Kidney (tissue), 14 donors: ENCODE data around the gene PDXP. TPM values are rescaled to one million over a fixed set of nuclear protein-coding genes. Genes with fewer than 3 reads are reported as not detected.

ENCODE experiments used
- DNase-seq, 5 donors: peaks; one replicate each; pipeline ENCODE4 v3.0.0-alpha.2; 2013 to 2020
- FAIRE-seq: peaks from 2 replicates; lab custom pipeline; 2012; peaks lifted over from hg19 to GRCh38; lab: Jason Lieb, UNC
- H3K27ac ChIP-seq, 2 donors: one replicate each; pipeline ENCODE4 v1.7.0; 2013; ENCODE audit warnings: low read depth in 2 of 2, low read length in 2 of 2, inconsistent platforms in 1 of 2
- H3K27me3 ChIP-seq: one replicate; pipeline ENCODE4 v1.7.1; 2013; ENCODE audit warnings: low read length, inconsistent platforms; ENCODE audit not compliant: control insufficient read depth, insufficient read depth
- H3K36me3 ChIP-seq, 3 donors: one replicate each; pipeline versions ENCODE4 v1.7.0 to v1.7.1; 2013; ENCODE audit warnings: low read length in 3 of 3, control low read depth in 1 of 3, inconsistent platforms in 1 of 3; ENCODE audit not compliant: insufficient read depth in 3 of 3, control insufficient read depth in 2 of 3
- H3K4me1 ChIP-seq, 3 donors: one replicate each; pipeline versions ENCODE4 v1.7.0 to v1.7.1; 2013; ENCODE audit warnings: low read length in 3 of 3, inconsistent platforms in 1 of 3, low read depth in 1 of 3; ENCODE audit not compliant: control insufficient read depth in 2 of 3, insufficient read depth in 2 of 3
- H3K4me3 ChIP-seq, 3 donors: one replicate each; pipeline versions ENCODE4 v1.7.0 to v1.8.1; 2013; ENCODE audit warnings: low read length in 3 of 3, control low read depth in 1 of 3, inconsistent platforms in 1 of 3
- H3K9ac ChIP-seq, 3 donors: one replicate each; pipeline versions ENCODE4 v1.7.0 to v1.7.1; 2013; ENCODE audit warnings: low read length in 3 of 3, control low read depth in 1 of 3, inconsistent platforms in 1 of 3
- H3K9me3 ChIP-seq, 3 donors: one replicate each; pipeline versions ENCODE4 v1.7.0 to v1.7.1; 2013; ENCODE audit warnings: low read length in 3 of 3, control low read depth in 1 of 3, inconsistent platforms in 1 of 3; ENCODE audit not compliant: control insufficient read depth in 2 of 3, insufficient read depth in 1 of 3
- CTCF ChIP-seq: IDR thresholded peaks from 3 replicates; pipeline ENCODE4 v1.5.1; 2012; ENCODE audit warnings: mild to moderate bottlenecking, moderate library complexity, borderline replicate concordance; ENCODE audit not compliant: insufficient read depth; ENCODE audit errors: extremely low read depth
- intact Hi-C: fragments of 100-400 bp; cut with DNase I; formaldehyde crosslinking; loops from one replicate; pipeline ENCODE4 v1.11.1; 2022
- polyA plus RNA-seq: library from polyadenylated mRNA; stranded (reverse); fragments of 350-450 nt; fragmentation: Illumina TruSeq; extraction: RNeasy Lipid Tissue Mini Kit (QIAGEN cat#74804); gene quantifications from one replicate; pipeline ENCODE4 v1.2.3, GENCODE V29; 2014; ENCODE audit warnings: low read depth, low replicate concordance; ENCODE audit not compliant: insufficient read depth
- total RNA-seq: library from RNA; stranded (reverse); fragmentation: NEBNext Ultra II Directional; extraction: Animal tissue kit (Norgen Biotek cat#: 25700); gene quantifications from one replicate; pipeline ENCODE4 v1.2.1, GENCODE V29; 2021
- donor health status: control.
- donor health status: control.
- donor health status: control.
- donor health status: control.
- donor health status: control.
- donor health status: DM: yes; HTN: yes; CAD: no.
- donor health status: Normal renal cell carcinoma (clear cell type).

PDXP gene
- total and polyA plus RNA-seq, 2 donors from 2014 or later, result 6.3 to 29.6 TPM

DNA sequence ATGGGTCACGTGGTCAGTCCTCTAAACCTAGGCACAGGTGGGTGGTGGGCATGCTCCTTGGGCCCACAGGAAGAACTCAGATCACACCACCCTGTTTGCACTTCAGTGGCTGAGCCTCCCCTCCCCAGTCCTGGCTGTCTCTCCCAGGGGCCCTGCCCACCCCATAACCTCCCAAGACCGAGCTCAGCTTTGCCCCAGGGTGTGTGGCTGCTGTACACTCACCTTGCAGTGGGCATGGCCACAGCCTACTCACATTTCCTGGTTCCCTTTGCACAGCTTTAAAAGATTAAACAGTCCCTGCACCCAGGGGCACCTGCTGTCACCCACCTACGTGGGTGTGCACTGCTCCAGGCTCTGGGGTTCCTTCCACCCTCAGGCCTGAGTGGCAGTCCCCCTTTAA, 52.2 kb downstream of the PDXP start:
- no peaks in the 10 kb centered on the region for H3K4me1 ChIP-seq
- H3K4me3 ChIP-seq, result no peak overlapping the region
- intact Hi-C loops, result no loop called here
- H3K9me3 ChIP-seq, result no peaks in the 10 kb centered on the region
- no peak overlapping the region for H3K9ac ChIP-seq
- H3K27me3 ChIP-seq, result no peaks in the 10 kb centered on the region
- H3K36me3 ChIP-seq, result no peaks in the 10 kb centered on the region
- DNase-seq, result no peak
- no peak for FAIRE-seq
- TF ChIP-seq CTCF, result no peak
- no peak overlapping the region for H3K27ac ChIP-seq

DNA sequence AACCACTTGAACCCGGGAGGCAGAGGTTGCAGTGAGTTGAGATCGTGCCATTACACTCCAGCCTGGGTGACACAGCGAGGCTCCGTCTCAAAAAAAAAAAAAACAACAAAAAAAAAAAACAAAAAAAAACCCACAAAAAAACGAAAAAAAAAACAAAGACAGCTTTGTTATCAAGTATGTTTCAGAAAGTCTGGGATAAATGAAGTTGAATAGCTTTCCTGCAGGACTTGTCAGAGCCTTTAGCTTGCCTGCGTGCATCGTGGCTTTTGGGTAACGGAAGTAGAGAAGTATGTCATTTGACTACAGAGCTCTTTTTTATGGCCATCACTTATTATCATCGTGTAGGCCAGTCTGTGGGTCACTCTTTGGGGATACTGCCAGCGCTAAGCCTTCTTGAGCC, 53.0 kb downstream of the PDXP start:
- Histone ChIP-seq H3K4me1 (no peaks in the 10 kb centered on the region), H3K27me3 (no peaks in the 10 kb centered on the region), H3K4me3 (no peak overlapping the region), H3K9ac (no peak overlapping the region), H3K27ac (no peak overlapping the region), H3K9me3 (no peaks in the 10 kb centered on the region), H3K36me3 (no peaks in the 10 kb centered on the region)
- DNase-seq (no peak), FAIRE-seq (no peak)
- intact Hi-C loops, result no loop called here
- TF ChIP-seq CTCF, result no peak

GRCh38 chr22:37713761-37714160, 55.2 kb downstream of the PDXP start:
- H3K36me3 ChIP-seq, result no peaks in the 10 kb centered on the region
- no peak for TF ChIP-seq CTCF
- H3K9me3 ChIP-seq, result no peaks in the 10 kb centered on the region
- intact Hi-C loops, result no loop called here
- DNase-seq (no peak), FAIRE-seq (no peak)
- H3K27me3 ChIP-seq, result no peaks in the 10 kb centered on the region
- no peaks in the 10 kb centered on the region for H3K4me1 ChIP-seq
- no peak overlapping the region for H3K27ac ChIP-seq
- no peak overlapping the region for H3K9ac ChIP-seq
- H3K4me3 ChIP-seq, result no peak overlapping the region

DNA sequence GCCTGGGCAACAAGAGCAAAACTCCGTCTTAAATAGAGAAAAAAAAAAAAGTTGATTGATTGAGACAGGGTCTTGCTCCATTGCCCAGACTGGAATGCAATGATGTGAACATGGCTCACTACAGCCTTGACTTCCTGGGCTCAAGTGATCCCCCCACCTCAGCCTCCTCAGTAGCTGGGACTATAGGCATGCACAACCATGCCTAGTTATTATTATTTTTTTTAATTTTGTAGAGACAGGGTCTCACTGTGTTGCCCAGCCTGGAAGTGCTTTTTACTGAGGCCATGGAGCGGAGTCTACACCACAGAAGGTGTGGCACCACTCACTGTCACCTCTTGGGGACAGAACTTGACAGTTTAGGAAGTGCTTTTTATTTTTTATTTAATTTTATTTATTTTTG, 56.1 kb downstream of the PDXP start:
- FAIRE-seq, result no peak

More for the DNA sequence above, 56.1 kb downstream of the PDXP start:
- H3K27ac ChIP-seq, result no peak overlapping the region
- H3K4me1 ChIP-seq, result no peaks in the 10 kb centered on the region
- no peaks in the 10 kb centered on the region for H3K36me3 ChIP-seq
- no peak for DNase-seq
- no peaks in the 10 kb centered on the region for H3K9me3 ChIP-seq
- TF ChIP-seq CTCF, result no peak
- intact Hi-C loops, result no loop called here
- no peak overlapping the region for H3K4me3 ChIP-seq
- H3K9ac ChIP-seq, result no peak overlapping the region
- no peaks in the 10 kb centered on the region for H3K27me3 ChIP-seq
